ENCODE results near the gene IMPG1. TPM values are rescaled to one million over a fixed set of nuclear protein-coding genes. Genes with fewer than 3 reads are reported as not detected.

IMPG1 gene
- total and polyA plus RNA-seq, 2 donors = 0.07 to 0.09 TPM

DNA sequence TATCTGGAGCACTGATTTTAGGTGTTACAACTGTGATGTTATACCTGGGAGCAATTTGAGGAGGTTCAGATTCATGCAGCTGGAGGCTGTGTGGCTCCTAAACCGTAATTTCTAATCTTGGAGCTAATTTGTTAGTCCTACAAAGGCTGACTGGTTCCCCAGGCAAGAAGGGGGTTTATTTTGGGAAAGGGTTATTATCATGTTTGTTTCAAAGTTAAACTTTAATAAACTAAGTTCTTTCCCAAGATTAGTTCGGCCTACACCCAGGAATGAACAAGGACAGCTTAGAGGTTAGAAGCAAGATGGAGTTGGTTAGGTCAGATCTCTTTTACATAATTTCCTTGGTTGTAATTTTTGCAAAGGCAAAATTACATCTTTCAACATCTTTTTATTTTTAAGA is 187.6 kb downstream of the IMPG1 start:
- no peak overlapping the region for H3K4me3 ChIP-seq (ENCODE audit: low read length in 2 of 2)
- H3K9me3 ChIP-seq (ENCODE audit: control insufficient read depth in 2 of 2, insufficient read depth in 1 of 2, low read length in 1 of 2) = no peaks in the 10 kb centered on the region

DNA sequence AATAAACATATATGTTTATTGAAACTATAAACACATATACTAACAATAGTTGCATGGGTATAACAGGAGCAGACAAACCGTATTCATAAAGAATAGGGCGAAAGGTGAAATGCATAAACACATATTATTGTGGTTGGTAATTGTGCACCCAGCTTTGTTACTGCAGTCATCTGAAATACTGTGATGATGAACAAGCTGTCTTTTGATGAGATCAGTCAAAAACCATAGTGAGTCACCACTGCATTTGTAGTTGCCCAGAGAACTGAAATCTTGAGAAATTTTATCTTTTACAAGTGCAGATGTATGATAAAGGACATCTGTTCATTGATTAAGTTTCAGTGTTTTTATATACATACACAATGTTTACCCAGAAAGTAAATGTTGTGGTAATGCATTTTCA is 189.7 kb downstream of the IMPG1 start:
- DNase-seq (ENCODE audit: low read depth in 6 of 9, low spot score in 9 of 9) = no peak
- no peak overlapping the region for H3K27ac ChIP-seq (ENCODE audit: low read depth in 1 of 2, low read length in 1 of 2)
- H3K9me3 ChIP-seq (ENCODE audit: control insufficient read depth in 2 of 2, insufficient read depth in 1 of 2, low read length in 1 of 2) = no peaks in the 10 kb centered on the region
- 98% methylated on average over 2 of the region's 2 CpGs for WGBS
- no peaks in the 10 kb centered on the region for H3K36me3 ChIP-seq (ENCODE audit: control insufficient read depth in 2 of 2, insufficient read depth in 2 of 2, low read length in 1 of 2)
- H3K4me3 ChIP-seq (ENCODE audit: low read length in 2 of 2) = no peak overlapping the region
- no peaks in the 10 kb centered on the region for H3K27me3 ChIP-seq (ENCODE audit: control insufficient read depth in 2 of 2, insufficient read depth in 1 of 2, low read length in 1 of 2)
- H3K4me1 ChIP-seq (ENCODE audit: control insufficient read depth in 2 of 2, insufficient read depth in 2 of 2, low read length in 2 of 2) = no peaks in the 10 kb centered on the region

More for the DNA sequence above, 187.6 kb downstream of the IMPG1 start:
- Histone ChIP-seq H3K36me3 (ENCODE audit: control insufficient read depth in 2 of 2, insufficient read depth in 2 of 2, low read length in 1 of 2) (no peaks in the 10 kb centered on the region), H3K27me3 (ENCODE audit: control insufficient read depth in 2 of 2, insufficient read depth in 1 of 2, low read length in 1 of 2) (no peaks in the 10 kb centered on the region), H3K4me1 (ENCODE audit: control insufficient read depth in 2 of 2, insufficient read depth in 2 of 2, low read length in 2 of 2) (no peaks in the 10 kb centered on the region), H3K27ac (ENCODE audit: low read depth in 1 of 2, low read length in 1 of 2) (no peak overlapping the region)
- DNase-seq (ENCODE audit: low read depth in 6 of 9, low spot score in 9 of 9) = no peak
- WGBS = 83% methylated on average over 2 of the region's 2 CpGs

DNA sequence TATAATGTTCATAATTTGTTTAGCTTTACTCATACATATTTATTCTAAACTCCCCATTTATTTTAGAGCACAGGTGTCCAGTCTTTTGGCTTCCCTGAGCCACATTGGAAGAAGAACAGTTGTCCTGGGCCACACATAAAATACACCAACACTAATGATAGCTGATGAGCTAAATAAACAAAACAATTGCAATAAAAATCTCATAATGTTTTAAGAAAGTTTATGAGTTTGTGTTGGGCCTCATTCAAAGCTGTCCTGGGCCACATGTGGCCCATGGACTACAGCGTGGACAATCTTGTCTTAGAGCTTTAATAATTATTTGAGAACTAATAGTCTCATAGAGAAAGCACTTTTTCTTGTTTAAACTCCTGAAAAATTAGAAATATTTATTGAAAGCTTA is 192.2 kb downstream of the IMPG1 start:
- Histone ChIP-seq H3K27ac (ENCODE audit: low read depth in 1 of 2, low read length in 1 of 2) (no peak overlapping the region), H3K9me3 (ENCODE audit: control insufficient read depth in 2 of 2, insufficient read depth in 1 of 2, low read length in 1 of 2) (no peaks in the 10 kb centered on the region), H3K27me3 (ENCODE audit: control insufficient read depth in 2 of 2, insufficient read depth in 1 of 2, low read length in 1 of 2) (no peaks in the 10 kb centered on the region), H3K4me1 (ENCODE audit: control insufficient read depth in 2 of 2, insufficient read depth in 2 of 2, low read length in 2 of 2) (no peaks in the 10 kb centered on the region), H3K36me3 (ENCODE audit: control insufficient read depth in 2 of 2, insufficient read depth in 2 of 2, low read length in 1 of 2) (no peaks in the 10 kb centered on the region), H3K4me3 (ENCODE audit: low read length in 2 of 2) (no peak overlapping the region)
- DNase-seq (ENCODE audit: low read depth in 6 of 9, low spot score in 9 of 9) = no peak
- WGBS = 95% methylated on average over 1 of the region's 1 CpG

DNA sequence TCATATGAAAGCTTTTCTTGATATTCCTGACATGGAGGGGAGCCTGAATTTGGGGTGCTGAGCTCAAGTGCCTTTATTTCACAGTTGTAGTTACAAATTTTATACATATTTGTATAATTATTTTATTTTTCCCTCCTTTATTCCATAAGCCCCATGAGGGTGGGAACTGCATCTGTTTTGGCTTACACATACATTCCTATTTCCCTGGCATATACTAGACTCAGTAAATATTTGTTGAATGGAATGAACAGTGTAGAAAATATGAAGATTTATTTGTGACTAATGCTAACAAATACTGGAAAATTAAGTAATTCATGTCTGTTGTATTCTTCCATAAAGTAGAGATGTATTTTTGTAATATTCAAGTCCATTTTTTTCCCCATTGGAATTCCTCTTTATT is 196.3 kb downstream of the IMPG1 start:
- no peaks in the 10 kb centered on the region for H3K4me1 ChIP-seq (ENCODE audit: control insufficient read depth in 2 of 2, insufficient read depth in 2 of 2, low read length in 2 of 2)
- no peaks in the 10 kb centered on the region for H3K9me3 ChIP-seq (ENCODE audit: control insufficient read depth in 2 of 2, insufficient read depth in 1 of 2, low read length in 1 of 2)
- H3K4me3 ChIP-seq (ENCODE audit: low read length in 2 of 2) = no peak overlapping the region
- no peaks in the 10 kb centered on the region for H3K27me3 ChIP-seq (ENCODE audit: control insufficient read depth in 2 of 2, insufficient read depth in 1 of 2, low read length in 1 of 2)
- H3K36me3 ChIP-seq (ENCODE audit: control insufficient read depth in 2 of 2, insufficient read depth in 2 of 2, low read length in 1 of 2) = no peaks in the 10 kb centered on the region
- no peak overlapping the region for H3K27ac ChIP-seq (ENCODE audit: low read depth in 1 of 2, low read length in 1 of 2)
- no peak for DNase-seq (ENCODE audit: low read depth in 6 of 9, low spot score in 9 of 9)

DNA sequence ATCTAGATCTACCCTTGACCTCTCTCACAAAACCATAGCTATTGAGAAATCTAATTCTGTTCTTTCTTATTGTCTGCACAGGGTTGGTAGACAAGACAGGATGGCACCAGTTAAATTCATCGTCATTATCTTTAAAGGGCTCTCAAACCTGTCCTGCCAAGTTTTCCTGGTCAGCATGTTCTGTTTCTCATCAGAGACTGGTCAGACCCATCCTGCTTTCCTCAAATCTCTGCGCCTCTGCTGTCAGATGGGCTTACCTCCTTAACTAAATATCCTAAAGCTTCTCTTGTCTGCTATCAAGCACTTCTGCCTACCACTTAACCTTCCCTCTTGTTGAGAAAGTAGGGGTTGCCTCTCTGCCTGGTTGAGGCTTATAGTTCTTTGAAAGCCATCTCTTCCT is 198.2 kb downstream of the IMPG1 start:
- no peaks in the 10 kb centered on the region for H3K27me3 ChIP-seq (ENCODE audit: control insufficient read depth in 2 of 2, insufficient read depth in 1 of 2, low read length in 1 of 2)
- no peaks in the 10 kb centered on the region for H3K9me3 ChIP-seq (ENCODE audit: control insufficient read depth in 2 of 2, insufficient read depth in 1 of 2, low read length in 1 of 2)
- H3K27ac ChIP-seq (ENCODE audit: low read depth in 1 of 2, low read length in 1 of 2) = no peak overlapping the region
- H3K4me3 ChIP-seq (ENCODE audit: low read length in 2 of 2) = no peak overlapping the region
- no peak for DNase-seq (ENCODE audit: low read depth in 6 of 9, low spot score in 9 of 9)
- WGBS = 98% methylated on average over 2 of the region's 2 CpGs
- H3K36me3 ChIP-seq (ENCODE audit: control insufficient read depth in 2 of 2, insufficient read depth in 2 of 2, low read length in 1 of 2) = no peaks in the 10 kb centered on the region
- no peaks in the 10 kb centered on the region for H3K4me1 ChIP-seq (ENCODE audit: control insufficient read depth in 2 of 2, insufficient read depth in 2 of 2, low read length in 2 of 2)

All from thymus (tissue), 11 donors.